ENCODE results near the gene PTGER1. TPM values are rescaled to one million over a fixed set of nuclear protein-coding genes. Genes with fewer than 3 reads are reported as not detected.

PTGER1 gene
- total RNA-seq, 1 donor from 2014 or later = not detected

- H3K27me3 Mint-ChIP-seq = no peaks in the 10 kb centered on the region
- H3K27ac Mint-ChIP-seq = peak overlapping the region; percentile 42
- DNase-seq (no peak), ATAC-seq (ENCODE audit: low read depth) (no peak)
- H3K4me3 Mint-ChIP-seq = peak overlapping the region; percentile 82
- H3K9me3 Mint-ChIP-seq = no peaks in the 10 kb centered on the region
- no peak for TF ChIP-seq CTCF (IDR thresholded peaks at IDR 0.05)
- intact Hi-C loops (cut with micrococcal nuclease) = loop anchor here (2.0 kb wide), 1 partner anchor 23 kb away; the partner anchor contains the start of gene DNAJB1
- peaks cover 3% of the 10 kb centered on the region for H3K36me3 Mint-ChIP-seq (ENCODE audit: low read depth)
- peaks cover 17% of the 10 kb centered on the region for H3K4me1 Mint-ChIP-seq
- CTCF ChIA-PET = no interaction called here
- POLR2A ChIA-PET = interaction anchor here (1.7 to 3.2 kb wide), 2 partner anchors 17 to 22 kb away, joined by 5 to 24 read pairs; partner anchors contain the start of gene DNAJB1
Measured at GRCh38 chr19:14495672-14496028, 20.5 kb upstream of the PTGER1 start.

DNA sequence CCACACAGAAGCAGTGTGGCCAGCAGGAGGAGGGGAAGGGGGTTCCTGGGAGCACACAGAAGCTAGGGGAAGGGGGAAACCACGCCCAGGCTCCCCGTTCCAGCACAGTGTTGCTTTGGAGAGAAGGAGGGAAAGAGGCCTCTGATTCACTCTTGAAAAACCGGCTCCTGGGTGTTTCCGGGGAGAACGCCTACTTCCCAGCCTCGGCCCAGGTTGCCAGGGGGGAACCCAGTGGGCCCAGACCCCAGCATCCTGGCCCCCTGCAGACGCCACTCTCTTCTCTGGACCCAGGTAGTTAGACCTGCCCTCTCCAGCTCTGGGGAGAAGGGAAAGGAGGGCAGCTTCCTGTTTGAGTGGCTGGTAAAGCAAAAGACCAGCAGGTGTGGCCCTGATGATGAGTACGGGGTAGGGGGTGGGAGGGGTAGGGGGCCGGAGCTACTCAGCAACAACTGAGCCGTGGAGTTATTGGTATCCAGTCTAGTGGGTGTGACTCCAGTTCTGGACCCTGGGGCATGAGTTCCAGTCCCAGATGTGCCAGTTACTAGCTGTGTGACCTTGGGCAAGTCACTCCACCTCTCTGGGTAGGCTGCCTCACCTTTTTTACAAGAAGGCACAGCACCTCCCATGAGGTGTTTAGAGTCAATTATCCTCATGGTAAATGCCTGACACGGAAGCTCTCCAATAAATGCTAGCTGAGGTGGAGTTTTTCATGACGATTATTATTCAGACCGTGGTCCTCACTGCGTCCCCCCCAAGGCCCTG is 19.9 kb upstream of the PTGER1 start:
- ChIA-PET POLR2A (interaction anchor here (1.7 to 3.2 kb wide), 2 partner anchors 16 to 23 kb away, joined by 5 to 24 read pairs; partner anchors contain the start of gene DNAJB1), CTCF (no interaction called here)
- no peak for TF ChIP-seq CTCF (IDR thresholded peaks at IDR 0.05)
- peak overlapping the region; percentile 42 for H3K27ac Mint-ChIP-seq
- H3K4me1 Mint-ChIP-seq = peaks cover 17% of the 10 kb centered on the region
- intact Hi-C loops (cut with micrococcal nuclease) = no loop called here
- no peaks in the 10 kb centered on the region for H3K9me3 Mint-ChIP-seq
- H3K36me3 Mint-ChIP-seq (ENCODE audit: low read depth) = peaks cover 3% of the 10 kb centered on the region
- peak overlapping the region; percentile 82 for H3K4me3 Mint-ChIP-seq
- DNase-seq (no peak), ATAC-seq (ENCODE audit: low read depth) (no peak)
- H3K27me3 Mint-ChIP-seq = no peaks in the 10 kb centered on the region

GRCh38 chr19:14494411-14494810 is 19.3 kb upstream of the PTGER1 start:
- TF ChIP-seq CTCF (IDR thresholded peaks at IDR 0.05) = no peak
- Mint-ChIP-seq H3K27me3 (no peaks in the 10 kb centered on the region), H3K9me3 (no peaks in the 10 kb centered on the region), H3K36me3 (ENCODE audit: low read depth) (peaks cover 8% of the 10 kb centered on the region), H3K4me3 (peak overlapping the region; percentile 33), H3K4me1 (peaks cover 17% of the 10 kb centered on the region), H3K27ac (peak overlapping the region; percentile 16)
- CTCF ChIA-PET = no interaction called here
- DNase-seq (no peak), ATAC-seq (ENCODE audit: low read depth) (no peak)
- POLR2A ChIA-PET = interaction anchor here (3.2 kb wide), 1 partner anchor 24 kb away, joined by 24 read pairs; the partner anchor contains the start of gene DNAJB1
- intact Hi-C loops (cut with micrococcal nuclease) = no loop called here

- no peak for DNase-seq
- intact Hi-C loops (cut with micrococcal nuclease) = no loop called here
- H3K9me3 Mint-ChIP-seq = no peaks in the 10 kb centered on the region
- ChIA-PET POLR2A (no interaction called here), CTCF (no interaction called here)
- no peak for TF ChIP-seq CTCF (IDR thresholded peaks at IDR 0.05)
- no peaks in the 10 kb centered on the region for H3K27me3 Mint-ChIP-seq
- peaks cover 17% of the 10 kb centered on the region for H3K4me1 Mint-ChIP-seq
- H3K27ac Mint-ChIP-seq = no peak overlapping the region
- no peak overlapping the region for H3K4me3 Mint-ChIP-seq
- peaks cover 12% of the 10 kb centered on the region for H3K36me3 Mint-ChIP-seq (ENCODE audit: low read depth)
- no peak for ATAC-seq (ENCODE audit: low read depth)
Measured at GRCh38 chr19:14492756-14493337, 17.7 kb upstream of the PTGER1 start.
